GM21825 (cell line): Measurements from ENCODE around the gene TSACC.
"Not testable (repeated sequence)": the region's sequence is repeated elsewhere in the genome, so short reads cannot be mapped to it uniquely, and the experiment has no call there.

Source experiments
- ATAC-seq: cut with Tn5 transposase; IDR thresholded peaks from one replicate; pipeline ENCODE4 v1.9.1; 2021; ENCODE audit warnings: mild to moderate bottlenecking, moderate library complexity; ENCODE audit not compliant: unreplicated experiment

Gene TSACC

GRCh38 chr1:156346035-156346434 is 7.7 kb downstream of the TSACC start:
- not testable (repeated sequence) for ATAC-seq

- ATAC-seq = no peak
Measured at GRCh38 chr1:156346636-156347035, 8.3 kb downstream of the TSACC start.

DNA sequence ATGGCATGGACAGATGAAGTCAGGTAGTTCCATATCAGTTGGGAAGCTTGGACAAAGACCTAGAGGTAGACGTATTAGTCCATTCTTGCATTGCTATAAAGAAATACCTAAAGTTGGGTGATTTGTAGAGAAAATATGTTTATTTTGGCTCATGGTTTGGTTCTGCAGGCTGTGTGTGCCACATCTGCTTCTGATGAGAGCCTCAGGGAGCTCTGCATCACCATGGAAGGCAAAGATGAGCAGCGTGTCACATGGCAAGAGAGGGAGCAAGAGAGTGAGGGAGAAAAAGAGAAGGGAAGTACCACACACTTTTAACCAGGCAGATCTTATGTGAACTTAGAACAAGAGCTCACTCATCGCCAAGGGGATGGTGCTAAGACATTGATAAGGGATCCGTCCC is 9.0 kb downstream of the TSACC start:
- no peak for ATAC-seq

- not testable (repeated sequence) for ATAC-seq
Measured at GRCh38 chr1:156352481-156352880, 14.2 kb downstream of the TSACC start.

- no peak for ATAC-seq
Measured at GRCh38 chr1:156356262-156356874, 18.0 kb downstream of the TSACC start.

DNA sequence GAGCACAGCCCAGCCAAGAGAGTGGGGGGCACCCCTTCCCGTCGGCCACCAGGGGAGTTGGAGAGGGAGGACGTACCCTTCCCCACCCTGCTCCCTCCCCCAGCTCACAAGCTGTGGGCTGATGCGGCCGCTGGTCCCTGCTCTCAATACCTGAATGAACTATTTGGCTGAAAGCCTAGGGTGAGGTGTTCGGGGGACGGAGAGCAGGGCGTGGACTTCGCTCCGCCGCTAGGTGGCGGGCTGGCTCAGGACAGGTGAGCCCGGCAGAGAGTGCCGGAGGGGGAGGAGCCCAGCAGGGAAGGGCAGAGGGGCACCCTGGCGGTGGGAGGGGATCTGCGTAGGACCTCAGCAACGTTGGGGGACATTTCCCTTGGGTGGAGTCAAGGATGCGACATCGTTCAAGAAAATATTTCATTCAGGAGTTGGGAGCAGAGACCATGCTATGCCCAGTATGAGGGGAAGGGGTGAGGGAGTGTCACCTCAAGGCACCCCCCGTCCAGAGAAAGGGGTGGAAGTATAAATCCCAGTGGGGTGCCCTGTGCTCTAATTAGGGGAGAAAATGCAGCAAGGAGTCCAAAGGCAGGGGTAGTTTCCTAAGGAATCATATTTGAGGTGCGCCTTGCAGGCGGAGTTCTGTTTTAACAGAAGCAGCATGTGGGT is 18.7 kb downstream of the TSACC start:
- ATAC-seq = peak; percentile 54

- ATAC-seq = no peak
Measured at GRCh38 chr1:156357977-156358376, 19.7 kb downstream of the TSACC start.

DNA sequence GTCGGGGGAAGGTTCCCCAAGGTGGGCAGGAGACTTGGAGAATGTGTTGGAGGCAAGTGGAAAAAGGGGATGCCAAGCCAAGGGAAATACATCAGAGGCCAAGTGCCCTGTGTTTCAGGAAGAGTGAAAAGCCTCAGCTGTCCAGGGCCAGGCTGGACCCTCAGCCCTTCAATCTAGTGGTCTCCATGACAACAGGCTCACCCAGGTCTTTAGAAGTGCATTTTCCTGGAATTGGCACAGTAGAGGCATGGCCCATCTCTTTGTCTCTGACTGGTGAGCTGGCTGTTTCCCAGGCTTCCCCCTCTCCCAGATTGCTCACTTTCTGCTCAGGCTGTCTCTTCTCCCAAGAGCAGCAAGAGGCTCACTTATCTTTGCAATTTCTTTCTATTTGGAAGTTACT is 20.3 kb downstream of the TSACC start:
- no peak for ATAC-seq

DNA sequence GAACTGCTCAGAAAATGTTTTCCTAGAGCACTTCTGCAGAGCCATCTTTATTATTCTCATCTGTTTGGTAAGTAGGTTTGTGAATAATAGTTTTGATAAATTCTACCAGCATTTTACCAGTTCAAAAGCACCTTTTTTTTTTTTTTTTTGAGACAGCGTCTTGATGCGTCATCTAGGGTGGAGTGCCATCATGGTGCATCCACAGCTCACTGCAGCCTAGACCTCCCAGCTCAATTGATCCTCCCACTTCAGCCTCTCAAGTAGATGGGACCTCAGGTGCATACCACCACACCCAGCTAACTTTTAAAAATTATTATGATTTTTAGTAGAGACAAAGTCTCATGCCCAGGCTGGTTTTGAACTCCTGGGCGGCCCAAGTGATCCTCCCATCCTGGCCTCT is 20.9 kb downstream of the TSACC start:
- no peak for ATAC-seq

DNA sequence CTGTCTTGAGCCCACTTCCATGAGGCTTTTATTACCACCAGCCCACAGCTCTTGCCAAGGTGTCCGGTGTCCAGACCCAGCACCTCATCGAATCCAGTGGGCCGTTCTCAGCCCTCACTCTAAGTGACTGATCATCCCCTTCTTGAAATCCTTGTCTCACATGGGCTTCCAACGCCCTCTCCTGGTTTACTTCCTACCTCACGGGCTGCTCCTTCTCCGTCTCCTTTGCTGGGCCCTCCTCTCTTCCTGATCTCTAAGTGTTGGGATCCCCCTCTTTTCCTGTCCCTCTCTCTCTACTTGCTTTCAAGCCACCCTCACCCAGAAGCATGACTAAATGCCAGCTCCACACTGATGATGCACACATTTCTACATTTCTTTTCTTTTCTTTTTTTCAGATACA is 21.6 kb downstream of the TSACC start:
- no peak for ATAC-seq

DNA sequence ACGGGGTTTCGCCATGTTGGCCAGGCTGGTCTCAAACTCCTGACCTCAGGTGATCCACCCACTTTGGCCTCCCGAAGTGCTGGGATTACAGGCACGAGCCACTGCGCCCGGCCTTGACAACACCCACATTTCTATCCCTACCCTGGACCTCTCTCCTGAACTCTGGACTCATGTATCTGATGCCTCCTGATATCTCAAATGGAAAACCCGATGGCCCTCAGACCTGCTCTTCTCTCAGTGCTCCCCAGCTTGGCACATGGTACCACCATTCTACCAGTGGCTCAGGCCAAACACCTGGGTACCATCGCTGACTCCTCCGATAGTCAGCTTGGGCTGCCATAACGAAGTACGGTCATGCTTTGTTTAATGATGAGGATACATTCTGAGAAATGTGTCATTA is 22.2 kb downstream of the TSACC start:
- no peak for ATAC-seq

DNA sequence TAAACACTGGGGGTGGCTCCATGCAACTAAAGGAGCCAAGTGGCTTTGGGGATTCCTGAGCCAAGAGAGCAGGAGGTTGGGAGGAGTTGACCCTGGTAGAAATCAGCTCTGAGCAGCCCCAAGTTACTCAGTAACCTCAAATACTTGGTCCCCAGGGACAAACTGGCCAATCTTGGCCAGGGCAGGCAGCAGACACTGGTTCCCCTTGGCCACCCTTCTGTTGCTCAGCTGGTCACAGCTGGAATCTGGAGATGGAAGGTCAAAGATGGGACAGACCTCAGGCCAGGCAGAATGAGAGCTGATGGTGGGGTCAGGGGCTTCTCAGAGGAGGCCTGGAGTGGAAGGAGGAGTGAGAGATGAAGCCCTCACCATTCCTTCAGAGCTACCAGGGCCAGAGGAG is 27.4 kb downstream of the TSACC start:
- no peak for ATAC-seq

GRCh38 chr1:156366378-156367166 is 28.2 kb downstream of the TSACC start:
- no peak for ATAC-seq

- no peak for ATAC-seq
Measured at GRCh38 chr1:156367383-156368156, 29.2 kb downstream of the TSACC start.

DNA sequence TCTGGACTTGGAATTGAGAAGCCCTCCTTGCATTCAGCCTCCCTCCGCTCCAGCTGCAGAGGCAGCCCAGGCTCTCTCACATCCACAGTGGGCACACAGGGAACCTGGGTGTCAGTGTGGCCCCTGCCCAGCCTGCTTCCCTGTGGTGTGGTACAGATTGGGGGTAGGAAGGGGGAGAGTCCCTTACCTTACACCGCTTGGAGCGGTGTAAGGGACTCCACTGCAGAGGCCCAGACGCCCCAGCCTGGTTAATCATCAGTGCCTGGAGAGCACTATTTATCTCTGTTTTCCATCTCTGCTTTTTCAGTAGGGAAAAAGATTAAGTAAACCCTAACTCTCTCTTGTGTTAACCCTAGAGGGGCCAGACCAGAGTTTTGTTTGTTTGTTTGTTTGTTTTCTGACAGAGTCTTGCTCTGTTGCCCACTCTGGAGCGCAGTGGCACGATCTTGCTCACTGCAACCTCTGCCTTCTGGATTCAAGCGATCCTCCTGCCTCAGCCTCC is 29.9 kb downstream of the TSACC start:
- ATAC-seq = no peak

DNA sequence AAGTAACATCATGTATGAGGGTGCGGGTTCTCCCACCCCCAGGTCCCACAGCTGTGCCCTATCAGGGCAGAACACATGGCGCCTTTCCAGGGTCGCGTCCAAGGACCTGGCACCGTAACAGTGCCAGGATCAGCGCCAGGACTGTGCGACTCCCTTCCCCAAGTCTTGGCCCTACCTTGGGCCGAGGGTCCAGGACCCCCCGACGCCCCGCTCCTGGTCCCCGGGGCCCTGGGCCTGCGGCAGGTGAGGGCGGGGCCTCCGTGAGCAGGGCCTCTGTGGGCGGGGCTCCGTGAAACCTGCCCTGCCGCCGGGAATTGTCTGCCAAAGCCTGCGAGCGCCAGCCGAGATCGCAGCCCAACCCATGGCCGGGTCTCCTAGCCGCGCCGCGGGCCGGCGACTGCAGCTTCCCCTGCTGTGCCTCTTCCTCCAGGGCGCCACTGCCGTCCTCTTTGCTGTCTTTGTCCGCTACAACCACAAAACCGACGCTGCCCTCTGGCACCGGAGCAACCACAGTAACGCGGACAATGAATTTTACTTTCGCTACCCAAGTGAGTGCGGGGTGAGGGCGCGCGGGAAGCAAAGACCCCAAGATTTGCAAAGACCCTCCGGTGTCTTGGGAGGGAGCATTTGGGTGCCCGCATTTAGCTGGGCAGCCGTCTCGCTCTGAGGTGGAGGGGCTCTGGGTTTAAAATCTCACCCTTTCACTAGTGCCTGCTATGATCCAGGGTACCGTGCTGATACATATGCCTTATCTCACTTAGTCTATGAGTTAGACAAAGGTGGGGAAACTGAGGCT is 30.8 kb downstream of the TSACC start, which contains the start of gene RHBG:
TSS of gene RHBG (plus strand) at position 323 of the 796 bp plus-strand sequence. CDS start at position 362, 39 bp downstream.
- no peak for ATAC-seq

DNA sequence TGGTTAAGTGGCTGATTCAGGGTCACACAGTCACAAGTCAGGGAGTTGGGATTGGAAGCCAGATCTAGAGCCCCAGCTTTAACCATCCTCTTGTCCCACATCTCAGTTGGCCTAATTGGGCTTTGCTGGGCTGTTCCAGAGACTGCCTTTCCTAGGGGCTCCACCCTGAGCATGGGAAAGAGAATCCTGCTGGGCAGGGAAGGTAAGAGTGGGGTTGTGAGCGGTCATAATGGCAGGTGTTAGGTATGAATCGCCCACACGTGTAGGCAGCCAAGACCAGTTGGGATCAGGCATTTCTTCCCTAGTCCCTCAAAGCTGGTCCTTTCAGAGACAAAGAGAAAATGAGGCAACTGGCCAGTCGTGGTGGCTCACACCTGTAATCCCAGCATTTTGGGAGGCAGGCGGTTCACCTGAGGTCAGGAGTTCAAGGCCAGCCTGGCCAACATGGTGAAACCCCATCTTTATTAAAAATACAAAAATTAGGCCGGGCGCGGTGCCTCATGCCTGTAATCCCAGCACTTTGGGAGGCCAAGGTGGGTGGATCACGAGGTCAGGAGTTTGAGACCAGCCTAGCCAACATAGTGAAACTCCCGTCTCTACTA is 31.5 kb downstream of the TSACC start:
- not testable (repeated sequence) for ATAC-seq

GRCh38 chr1:156371553-156372264 is 33.4 kb downstream of the TSACC start:
- no peak for ATAC-seq

DNA sequence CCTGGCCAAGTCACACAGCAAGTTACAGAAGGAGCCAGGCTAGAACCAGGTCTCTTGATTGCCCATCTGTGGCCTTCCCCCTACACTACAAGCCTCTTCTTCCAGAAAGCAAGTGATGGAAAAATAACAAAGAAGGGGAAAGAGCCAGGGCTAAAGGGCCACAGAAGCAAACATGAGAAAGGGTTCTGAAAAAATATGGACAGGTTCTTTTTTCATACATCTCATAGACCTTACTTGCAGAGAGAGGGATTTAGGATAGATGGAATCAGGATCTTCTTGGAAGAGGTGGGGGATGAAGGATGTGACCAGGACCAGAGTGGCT is 33.9 kb downstream of the TSACC start:
- no peak for ATAC-seq
